Smooth muscle cell (in vitro differentiated cells): ENCODE data around the gene URB1. TPM values are rescaled to one million over a fixed set of nuclear protein-coding genes. Genes with fewer than 3 reads are reported as not detected.
"Not testable (repeated sequence)": the region's sequence is repeated elsewhere in the genome, so short reads cannot be mapped to it uniquely, and the experiment has no call there.

Experiments
- DNase-seq: peaks from one replicate; lab custom pipeline; 2025; ENCODE audit not compliant: unreplicated experiment; lab: John Stamatoyannopoulos, UW
- H2AFZ ChIP-seq: fragments of 200-600 bp; sonication (generic); 2 replicates; pipeline ENCODE4 v1.6.0; 2016; ENCODE audit warnings: antibody characterized with exemption, low read depth, mild to moderate bottlenecking
- H3F3A ChIP-seq: fragments of 200-600 bp; sonication (generic); 2 replicates; pipeline ENCODE4 v1.6.0; 2017; ENCODE audit warnings: antibody characterized with exemption, low read depth
- H3K27ac ChIP-seq: fragments of 200-600 bp; sonication (generic); 2 replicates; pipeline ENCODE4 v1.5.1; 2016; ENCODE audit warnings: low read depth, mild to moderate bottlenecking
- H3K27me3 ChIP-seq: fragments of 200-600 bp; sonication (generic); 2 replicates; pipeline ENCODE4 v1.6.1; 2016; ENCODE audit warnings: low read depth, mild to moderate bottlenecking
- H3K36me3 ChIP-seq: fragments of 200-600 bp; sonication (generic); 2 replicates; pipeline ENCODE4 v1.5.1; 2016; ENCODE audit warnings: low read depth
- H3K4me1 ChIP-seq: fragments of 200-600 bp; sonication (generic); 2 replicates; pipeline ENCODE4 v1.5.1; 2016; ENCODE audit warnings: low read depth
- H3K4me2 ChIP-seq: fragments of 200-600 bp; sonication (generic); 2 replicates; pipeline ENCODE4 v1.6.0; 2016; ENCODE audit warnings: mild to moderate bottlenecking
- H3K4me3 ChIP-seq: fragments of 200-600 bp; sonication (generic); 2 replicates; pipeline ENCODE4 v1.5.1; 2016; ENCODE audit warnings: mild to moderate bottlenecking
- H3K79me2 ChIP-seq: fragments of 200-600 bp; sonication (generic); 2 replicates; pipeline ENCODE4 v1.6.0; 2016; ENCODE audit warnings: low read depth, mild to moderate bottlenecking
- H3K9ac ChIP-seq: fragments of 200-600 bp; sonication (generic); 2 replicates; pipeline ENCODE4 v1.6.0; 2016; ENCODE audit warnings: low read depth
- H3K9me3 ChIP-seq: fragments of 200-600 bp; sonication (generic); replicated peaks from 2 replicates; pipeline ENCODE4 v1.5.1; 2016; ENCODE audit warnings: low read depth
- H4K20me1 ChIP-seq: fragments of 200-600 bp; sonication (generic); 2 replicates; pipeline ENCODE4 v1.6.0; 2016; ENCODE audit warnings: low read depth
- CTCF ChIP-seq: fragments of 200-600 bp; sonication (generic); IDR thresholded peaks from 2 replicates; pipeline ENCODE4 v1.5.1; 2017; ENCODE audit warnings: borderline replicate concordance, mild to moderate bottlenecking, antibody characterized with exemption; ENCODE audit not compliant: insufficient read depth, poor library complexity, severe bottlenecking
- WGBS: methylation state at CpG from one replicate; pipeline ENCODE4 v1.1.7; 2016; ENCODE audit warnings: low lambda C conversion rate; 5-methylcytosine and 5-hydroxymethylcytosine counted together
- polyA plus RNA-seq: library from polyadenylated mRNA; unstranded; fragments of >200 nt; fragmentation: Nextera tagmentation; extraction: Ambion mirVana; gene quantifications from 2 replicates; pipeline ENCODE4 v1.2.1, GENCODE V29; 2016
- total RNA-seq: library from RNA; depleted of rRNA; stranded (reverse); fragments of >200 nt; gene quantifications from 2 replicates; pipeline ENCODE4 v1.2.3, GENCODE V29; 2014

Gene URB1
- total and polyA plus RNA-seq, 2 experiments from 2014 or later: 2.8 to 6.2 TPM

- no peak for DNase-seq
- peak overlapping the region; percentile 79 for H3K4me3 ChIP-seq
- no peaks in the 10 kb centered on the region for H3K36me3 ChIP-seq
- peaks cover 14% of the 10 kb centered on the region for H3K4me1 ChIP-seq
- H3F3A ChIP-seq: no peaks in the 10 kb centered on the region
- no peaks in the 10 kb centered on the region for H3K27me3 ChIP-seq
- H3K9me3 ChIP-seq: no peaks in the 10 kb centered on the region
- TF ChIP-seq CTCF: no peak
- 6% methylated on average over 9 of the region's 9 CpGs for WGBS
- H3K79me2 ChIP-seq: peaks cover 16% of the 10 kb centered on the region
- H4K20me1 ChIP-seq: no peaks in the 10 kb centered on the region
- H2AFZ ChIP-seq: peak overlapping the region; percentile 88
- no peak overlapping the region for H3K27ac ChIP-seq
- H3K4me2 ChIP-seq: peak overlapping the region; percentile 99
- H3K9ac ChIP-seq: peak overlapping the region; percentile 76
Observed at GRCh38 chr21:32278103-32278502, 114.7 kb downstream of the URB1 start.

DNA sequence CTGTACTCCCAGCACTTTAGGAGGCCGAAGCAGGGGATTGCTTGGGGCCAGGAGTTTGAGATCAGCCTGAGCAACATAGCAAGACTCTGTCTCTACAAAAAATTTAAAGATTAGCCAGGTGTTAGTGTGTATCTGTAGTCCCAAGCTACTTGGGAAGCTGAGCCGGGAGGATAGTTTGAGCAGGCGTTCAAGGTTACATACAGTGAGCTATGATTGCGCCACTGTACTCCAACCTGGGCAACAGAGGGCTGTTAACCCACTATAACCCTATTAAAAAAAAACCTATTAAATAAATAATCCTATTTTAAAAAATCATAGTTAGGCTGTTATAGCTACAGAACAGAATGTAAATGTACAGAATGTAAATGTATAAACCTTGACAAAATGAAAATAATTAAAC is 116.1 kb downstream of the URB1 start:
- Histone ChIP-seq H3F3A (no peaks in the 10 kb centered on the region), H3K79me2 (peaks cover 16% of the 10 kb centered on the region), H3K4me3 (no peak overlapping the region), H3K27ac (no peak overlapping the region), H3K4me1 (peaks cover 14% of the 10 kb centered on the region), H3K9me3 (no peaks in the 10 kb centered on the region), H3K27me3 (no peaks in the 10 kb centered on the region), H2AFZ (no peak overlapping the region), H3K4me2 (no peak overlapping the region), H4K20me1 (no peaks in the 10 kb centered on the region), H3K9ac (no peak overlapping the region), H3K36me3 (no peaks in the 10 kb centered on the region)
- 97% methylated on average over 4 of the region's 4 CpGs for WGBS
- TF ChIP-seq CTCF: no peak
- DNase-seq: no peak

DNA sequence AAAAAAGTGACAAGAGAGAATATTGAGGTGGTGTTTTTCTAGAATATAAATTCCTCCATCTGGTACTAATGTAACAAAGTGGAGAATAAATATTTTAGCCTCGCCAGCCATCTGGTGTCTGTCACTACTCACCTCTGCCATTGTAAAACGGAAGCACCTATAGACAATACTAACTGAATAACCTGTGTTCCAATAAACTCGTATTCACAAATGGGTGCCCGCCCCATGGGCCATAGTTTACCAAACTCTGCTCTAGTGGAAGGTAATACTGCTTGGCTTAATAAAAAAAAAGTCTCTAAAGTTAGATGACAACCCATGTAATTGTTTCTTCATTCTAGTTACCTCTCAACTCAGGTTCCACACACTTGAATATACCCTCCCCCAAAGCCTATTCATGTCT is 122.1 kb downstream of the URB1 start:
- TF ChIP-seq CTCF: no peak
- Histone ChIP-seq H3K79me2 (peaks cover under 1% of the 10 kb centered on the region), H3K4me1 (no peaks in the 10 kb centered on the region), H4K20me1 (no peaks in the 10 kb centered on the region), H3F3A (no peaks in the 10 kb centered on the region), H3K9me3 (no peaks in the 10 kb centered on the region), H3K27me3 (no peaks in the 10 kb centered on the region), H3K4me2 (no peak overlapping the region), H3K4me3 (no peak overlapping the region), H3K9ac (no peak overlapping the region), H2AFZ (no peak overlapping the region), H3K36me3 (no peaks in the 10 kb centered on the region), H3K27ac (no peak overlapping the region)
- no peak for DNase-seq
- 97% methylated on average over 4 of the region's 4 CpGs for WGBS

GRCh38 chr21:32265321-32265720 is 127.5 kb downstream of the URB1 start:
- not testable (repeated sequence) for DNase-seq, H3K4me1 ChIP-seq, H3K36me3 ChIP-seq, H3K4me3 ChIP-seq, H3K9ac ChIP-seq, H3K9me3 ChIP-seq, H3K4me2 ChIP-seq, H3F3A ChIP-seq, H4K20me1 ChIP-seq, H3K79me2 ChIP-seq, H2AFZ ChIP-seq, H3K27me3 ChIP-seq, H3K27ac ChIP-seq
- 92% methylated on average over 12 of the region's 23 CpGs for WGBS
